HG03378 (cell line): ENCODE results near the gene ZNF662.

Experiments
- ATAC-seq: cut with Tn5 transposase; IDR thresholded peaks from one replicate; pipeline ENCODE4 v1.9.1; 2021; ENCODE audit warnings: mild to moderate bottlenecking, moderate library complexity; ENCODE audit not compliant: unreplicated experiment

Gene ZNF662

DNA sequence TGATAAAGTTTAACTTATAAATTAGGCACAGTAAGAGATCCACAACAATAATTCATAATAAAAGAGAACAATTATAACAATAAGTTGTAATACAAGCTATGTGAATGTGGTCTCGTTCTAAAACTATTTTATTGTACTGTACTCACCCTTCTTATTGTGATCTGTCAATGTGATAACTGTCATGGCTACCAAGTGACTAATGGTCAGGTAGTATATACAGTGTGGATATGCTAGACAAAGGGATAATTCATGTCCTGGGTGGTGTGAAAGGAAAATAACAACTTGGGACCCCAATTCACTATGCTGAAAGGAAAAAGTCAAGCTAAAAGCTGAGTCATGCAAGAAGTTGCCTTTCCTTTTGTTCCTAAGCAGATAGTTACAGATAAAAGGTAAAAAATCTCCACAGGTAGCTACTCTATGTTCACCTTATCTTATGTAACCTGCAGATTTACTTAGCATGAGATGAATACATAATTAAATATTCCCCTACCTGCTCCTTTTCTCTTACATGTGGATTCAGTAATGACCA lies 19.6 kb upstream of the ZNF662 start:
- no peak for ATAC-seq

DNA sequence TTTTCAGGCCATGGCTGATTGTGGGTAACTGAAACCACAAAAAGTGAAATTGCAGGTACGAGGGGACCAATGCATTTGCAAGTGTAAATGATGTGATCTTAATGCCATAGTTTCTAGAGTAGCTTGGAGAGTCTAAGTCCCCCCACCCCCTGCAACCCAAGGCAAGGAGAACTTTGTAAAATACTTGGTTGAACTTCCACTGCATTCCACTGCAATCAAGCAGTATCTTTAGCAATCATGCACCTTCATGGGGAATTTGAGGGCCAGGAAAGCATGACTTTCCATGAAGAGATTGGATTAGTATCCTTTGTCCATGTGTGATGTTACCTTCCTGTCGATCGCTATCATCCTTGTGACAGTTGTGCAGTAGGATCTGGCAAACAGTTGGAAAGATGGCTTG lies 18.9 kb upstream of the ZNF662 start:
- no peak for ATAC-seq

DNA sequence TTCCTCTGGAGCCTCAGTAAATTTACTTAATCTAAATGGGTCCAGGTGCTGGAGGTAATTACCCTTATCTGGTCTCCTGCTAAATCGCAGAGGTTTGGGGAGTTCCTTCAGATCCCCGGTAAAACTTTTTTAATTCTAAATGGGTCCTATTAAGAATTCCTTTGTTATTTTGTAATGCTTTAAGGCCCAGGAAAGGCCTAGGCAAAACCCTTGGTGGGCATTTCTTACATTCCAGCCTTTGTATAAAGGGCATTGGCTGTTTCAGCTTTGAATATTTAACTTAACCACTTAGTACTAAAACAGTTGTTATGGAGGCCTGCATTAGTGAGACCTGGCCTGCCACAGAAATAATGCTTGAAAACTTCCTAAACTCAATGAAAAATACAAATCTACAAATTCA lies 14.9 kb upstream of the ZNF662 start:
- ATAC-seq, result no peak

DNA sequence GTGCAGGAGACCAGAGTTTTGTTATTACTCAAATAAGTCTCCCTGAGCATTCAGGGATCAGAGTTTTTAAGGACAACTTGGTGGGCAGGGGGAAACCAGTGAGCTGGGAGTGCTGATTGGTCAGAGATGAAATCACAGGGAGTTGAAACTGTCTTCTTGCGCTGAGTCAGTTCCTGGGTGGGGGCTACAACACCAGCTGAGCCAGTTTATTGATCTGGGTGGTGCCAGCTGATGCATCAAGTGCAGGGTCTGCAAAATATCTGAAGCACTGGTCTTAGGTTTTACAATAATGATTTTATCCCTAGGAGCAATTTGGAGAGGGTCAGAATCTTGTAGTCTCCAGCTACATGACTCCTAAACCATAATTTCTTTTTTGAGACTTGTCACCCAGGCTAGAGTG lies 13.8 kb upstream of the ZNF662 start:
- ATAC-seq, result no peak

DNA sequence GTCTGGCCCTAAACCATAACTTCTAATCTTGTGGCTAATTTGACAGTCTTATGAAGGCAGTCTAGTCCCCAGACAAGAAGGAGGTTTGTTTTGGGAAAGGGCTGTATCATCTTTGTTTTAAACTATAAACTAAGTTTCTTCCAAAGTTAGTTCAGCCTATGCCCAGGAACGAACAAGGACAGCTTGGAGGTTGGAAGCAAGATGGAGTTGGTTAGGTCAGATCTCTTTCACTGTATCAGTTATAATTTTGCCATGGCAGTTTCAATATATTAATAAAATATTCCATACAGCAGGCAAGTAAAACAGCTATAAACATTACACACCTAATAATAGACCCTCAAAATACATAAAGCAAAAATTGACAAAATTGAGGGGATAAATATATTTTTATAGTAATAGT lies 13.1 kb upstream of the ZNF662 start:
- no peak for ATAC-seq

DNA sequence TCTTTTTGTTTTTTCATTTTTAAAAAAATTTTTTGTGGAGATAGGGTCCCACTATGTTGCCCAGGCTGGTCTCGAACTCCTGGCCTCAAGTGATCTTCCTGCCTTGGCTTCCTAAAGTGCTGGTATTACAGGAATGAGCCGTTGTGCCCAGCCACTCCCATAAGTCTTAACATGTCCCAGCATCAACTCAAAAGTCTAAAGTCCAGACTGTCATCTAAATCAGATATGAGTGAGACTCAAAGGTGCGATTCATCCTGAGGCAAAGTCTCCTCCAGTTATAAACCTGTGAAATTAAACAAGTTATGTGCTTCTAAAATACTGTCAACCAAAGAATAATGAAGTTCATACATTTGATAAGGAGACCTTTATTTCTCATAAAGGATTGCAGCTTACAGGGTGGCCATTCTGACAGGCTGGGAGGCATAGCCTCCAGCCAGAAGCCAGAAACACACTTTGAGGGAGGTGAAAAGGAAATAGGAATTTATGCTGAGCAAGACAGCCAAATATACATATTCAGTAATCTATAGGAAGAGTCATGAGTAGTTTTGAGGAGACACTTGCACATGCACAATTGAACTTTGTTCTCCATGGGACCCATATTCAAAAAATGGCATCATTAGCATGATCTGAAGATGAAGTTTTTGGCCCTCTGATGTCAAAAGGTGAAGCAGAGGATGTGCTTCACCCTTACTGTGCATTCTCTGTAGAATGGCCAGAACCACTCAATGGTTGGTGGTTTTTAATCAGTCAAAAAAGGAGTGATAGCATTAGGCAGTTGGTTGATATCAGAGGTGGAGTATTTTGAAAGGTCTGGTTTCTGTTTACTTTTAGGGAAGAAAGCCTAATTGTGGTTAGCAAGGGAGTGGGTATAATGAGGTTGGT lies 11.0 kb upstream of the ZNF662 start:
- no peak for ATAC-seq

DNA sequence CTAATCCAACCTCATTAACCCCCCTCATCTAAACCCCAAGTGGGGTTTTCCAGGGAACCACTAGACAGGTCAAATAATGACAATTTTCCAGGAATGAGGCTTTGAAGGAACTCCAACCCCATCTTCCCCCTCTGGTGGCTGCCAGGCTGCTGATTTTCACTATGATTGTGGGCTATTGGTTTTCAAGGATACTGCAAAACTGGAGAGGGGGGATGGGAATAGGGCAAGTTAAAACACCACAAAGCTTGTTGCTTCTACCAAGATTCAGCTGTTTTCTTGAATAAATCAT lies 10.4 kb upstream of the ZNF662 start:
- no peak for ATAC-seq

DNA sequence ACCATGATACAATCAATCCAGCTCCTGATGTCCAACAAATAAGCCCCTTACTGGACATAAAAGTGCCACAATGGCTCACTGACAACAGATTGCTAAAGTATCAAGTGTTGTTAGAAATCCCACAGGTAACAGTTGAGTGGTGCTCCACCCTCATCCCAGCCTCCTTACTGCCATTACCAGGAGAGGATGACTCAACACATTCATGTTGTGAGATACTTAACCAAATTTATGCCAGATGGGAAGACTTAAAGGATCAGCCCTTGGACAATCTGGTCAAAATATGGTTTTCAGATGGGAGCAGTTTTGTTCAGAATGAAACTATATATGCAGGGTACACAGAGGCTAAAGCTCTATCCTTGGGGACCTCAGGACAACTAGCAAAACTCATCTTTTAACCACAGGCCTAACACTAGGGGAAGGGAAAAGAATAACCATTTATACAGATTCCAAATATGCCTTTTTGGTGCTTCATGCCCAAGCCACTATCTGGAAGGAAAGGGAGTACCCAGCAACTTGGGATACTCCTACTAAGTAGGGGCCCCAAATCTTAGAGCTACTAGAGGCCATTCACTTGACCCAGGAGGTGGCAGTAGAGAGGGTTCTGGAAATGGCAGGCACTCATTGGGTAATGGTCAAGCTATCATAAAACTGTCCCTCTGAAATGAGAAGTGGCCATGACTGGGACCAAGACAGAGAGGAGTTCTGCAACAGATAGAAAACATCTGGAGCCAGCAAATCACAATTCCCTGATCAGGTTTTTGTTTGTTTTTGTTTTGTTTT lies 6.9 kb upstream of the ZNF662 start:
- ATAC-seq, result no peak

DNA sequence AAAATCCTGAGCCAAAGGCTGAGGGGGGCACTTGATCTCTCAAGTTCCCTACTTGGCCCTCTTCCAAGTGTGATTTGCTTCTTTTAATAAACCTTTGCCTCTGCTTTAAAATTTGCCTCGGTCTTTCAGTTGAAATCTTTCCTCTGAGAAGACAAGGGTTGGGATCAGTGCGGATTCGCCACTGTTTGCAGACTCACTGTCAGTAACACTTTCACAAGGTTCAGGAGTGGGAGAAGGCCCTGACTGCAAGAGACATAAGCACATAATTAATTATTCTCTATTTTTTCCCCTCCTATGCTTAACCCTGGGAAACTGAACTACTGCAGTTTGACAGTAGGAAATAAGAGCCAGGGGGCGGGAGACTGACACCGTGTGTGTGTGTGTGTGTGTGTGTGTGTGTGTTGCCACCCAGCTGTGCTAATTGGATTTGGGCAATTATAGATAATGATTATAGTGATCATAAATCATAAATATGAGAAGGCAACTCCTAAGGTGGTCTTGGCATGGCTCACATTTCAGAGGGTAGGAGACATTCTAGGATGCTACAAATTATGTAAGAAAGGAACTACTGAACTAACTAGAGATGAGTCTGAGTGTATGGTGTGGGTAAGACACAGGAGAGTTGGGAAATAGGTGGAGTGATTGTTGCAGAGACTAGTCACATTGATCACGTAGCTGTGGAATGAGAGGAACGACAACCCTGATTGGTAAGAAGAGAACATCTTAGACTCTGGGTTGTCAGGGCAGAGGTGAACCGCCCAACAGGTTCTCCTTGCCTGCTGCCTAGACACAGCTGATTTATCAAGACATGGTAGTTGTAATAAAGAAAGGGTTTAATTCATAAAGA lies 5.5 kb upstream of the ZNF662 start:
- no peak for ATAC-seq

DNA sequence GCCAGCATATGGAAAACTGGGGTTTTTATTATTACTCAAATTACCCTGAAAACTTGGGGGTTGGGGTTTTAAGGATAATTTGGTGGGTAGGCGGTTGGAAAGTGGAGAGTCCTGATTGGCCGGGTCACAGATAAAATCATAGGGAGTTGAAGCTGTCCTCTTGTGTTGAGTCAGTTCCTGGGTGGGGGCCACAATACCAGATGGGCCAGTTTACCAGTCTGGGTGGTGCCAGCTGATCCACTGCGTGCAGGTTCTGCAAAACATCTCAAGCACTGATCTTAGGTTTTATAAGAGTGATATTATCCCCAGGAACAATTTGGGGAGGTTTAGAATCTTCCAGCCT lies 4.9 kb upstream of the ZNF662 start:
- ATAC-seq, result no peak

DNA sequence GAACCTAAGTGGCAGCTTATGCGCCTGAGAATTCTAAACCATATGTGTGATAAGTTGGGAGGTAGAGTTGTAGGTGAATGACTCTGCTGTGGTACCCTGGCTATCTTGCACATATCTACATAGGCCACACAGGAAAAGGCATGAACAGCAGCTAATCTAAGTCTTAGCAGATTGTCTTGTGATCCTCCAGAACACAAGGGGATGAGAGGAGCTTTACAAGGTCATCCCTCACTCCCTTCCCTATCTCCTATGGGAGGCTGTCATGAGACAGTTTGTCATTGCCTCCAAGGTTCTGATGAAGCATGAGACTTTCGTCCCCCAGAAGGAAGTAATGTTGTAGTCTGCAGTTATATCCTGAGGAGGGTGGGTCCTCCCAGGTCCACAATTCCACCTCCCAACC lies 3.7 kb upstream of the ZNF662 start:
- ATAC-seq, result no peak

DNA sequence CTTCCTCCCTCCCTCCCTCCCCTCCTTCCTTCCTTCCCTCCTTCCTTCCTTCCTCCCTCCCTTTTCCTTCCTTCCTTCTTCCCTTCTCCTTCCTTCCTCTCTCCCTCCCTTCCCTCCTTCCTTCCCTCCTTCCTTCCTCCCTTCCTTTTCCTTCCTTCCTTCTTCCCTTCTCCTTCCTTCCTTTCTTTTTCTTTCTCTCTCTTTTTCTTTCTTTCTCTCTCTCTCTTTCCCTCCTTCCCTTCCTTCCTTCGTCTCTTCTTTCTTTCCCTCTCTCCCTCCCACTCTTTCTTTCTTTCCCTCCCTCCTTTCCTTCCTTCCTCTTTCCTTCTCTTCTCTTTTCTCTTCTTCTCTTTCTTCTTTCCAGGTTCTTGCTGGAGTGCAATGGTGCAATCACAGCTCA lies 1.9 kb upstream of the ZNF662 start:
- ATAC-seq, result no peak

DNA sequence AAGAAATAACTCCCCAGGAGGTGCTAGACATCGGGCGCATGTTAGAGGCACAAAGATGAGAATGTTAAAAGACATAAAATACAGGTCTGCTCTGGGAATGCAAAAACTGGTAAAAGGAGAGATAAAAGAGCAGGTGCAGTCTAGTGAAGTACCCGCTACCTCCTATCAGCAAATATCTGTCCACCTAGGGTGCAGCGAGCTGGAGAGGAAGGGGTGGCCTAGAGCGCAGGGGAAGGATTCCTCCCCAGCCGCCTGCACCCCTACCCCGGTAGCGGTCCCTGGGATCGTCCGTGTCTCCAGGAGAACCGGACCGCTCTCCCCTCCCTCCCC lies 237 bp upstream of the ZNF662 start:
- no peak for ATAC-seq

DNA sequence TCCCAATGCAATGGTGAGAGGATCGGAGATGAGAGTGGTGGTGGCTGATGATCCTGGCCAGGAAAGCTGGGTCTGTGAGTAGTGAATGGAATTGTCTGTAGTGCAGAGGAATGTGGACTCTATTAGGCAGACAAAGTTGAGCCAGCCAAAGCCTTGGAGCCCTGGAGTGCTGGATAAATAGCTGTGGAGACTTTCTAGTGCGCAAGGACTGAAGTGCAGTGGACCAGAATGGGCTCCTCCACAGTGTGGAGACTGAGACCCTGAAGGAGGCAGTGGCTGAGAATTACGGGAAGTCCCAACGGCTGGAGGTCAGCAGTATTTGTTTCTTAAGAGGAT lies 874 bp downstream of the ZNF662 start:
- ATAC-seq, result no peak

DNA sequence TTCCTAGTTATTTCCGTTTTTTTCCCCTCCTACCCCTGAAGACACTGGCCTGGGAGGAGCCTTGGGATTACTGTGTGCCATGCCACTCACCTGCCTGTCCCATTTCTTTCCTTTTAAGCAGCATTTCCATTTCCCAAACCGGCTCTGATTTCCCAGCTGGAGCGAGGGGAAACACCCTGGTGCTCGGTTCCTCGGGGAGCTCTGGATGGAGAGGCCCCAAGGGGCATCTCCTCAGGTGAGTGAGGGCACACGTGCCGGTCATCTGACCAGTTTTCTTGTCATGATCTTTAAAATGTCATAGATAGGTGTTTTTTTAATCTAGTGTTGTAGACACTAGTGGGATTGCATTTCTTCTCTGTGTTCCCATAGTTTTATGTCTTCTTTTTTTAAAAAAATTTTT lies 2.7 kb downstream of the ZNF662 start:
- no peak for ATAC-seq

DNA sequence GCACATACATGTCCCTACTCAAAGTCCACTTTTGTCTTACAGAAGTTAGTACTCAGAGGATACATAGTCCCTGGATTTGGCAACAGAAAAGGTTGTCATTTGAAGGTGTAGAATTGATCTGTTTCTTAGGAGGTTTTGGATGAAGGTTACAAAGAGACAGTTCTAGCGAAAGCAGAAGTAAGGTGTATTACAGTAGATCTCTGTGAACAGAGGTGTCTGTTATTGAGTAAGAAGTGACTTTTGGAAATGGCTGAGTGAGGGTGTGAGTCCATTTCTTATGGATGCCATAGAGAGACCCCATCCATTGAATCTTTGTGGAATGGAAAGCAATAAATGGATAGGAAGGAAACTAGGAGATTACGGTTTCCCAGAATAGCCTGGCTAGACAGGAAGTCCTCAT lies 5.6 kb downstream of the ZNF662 start:
- ATAC-seq, result no peak

DNA sequence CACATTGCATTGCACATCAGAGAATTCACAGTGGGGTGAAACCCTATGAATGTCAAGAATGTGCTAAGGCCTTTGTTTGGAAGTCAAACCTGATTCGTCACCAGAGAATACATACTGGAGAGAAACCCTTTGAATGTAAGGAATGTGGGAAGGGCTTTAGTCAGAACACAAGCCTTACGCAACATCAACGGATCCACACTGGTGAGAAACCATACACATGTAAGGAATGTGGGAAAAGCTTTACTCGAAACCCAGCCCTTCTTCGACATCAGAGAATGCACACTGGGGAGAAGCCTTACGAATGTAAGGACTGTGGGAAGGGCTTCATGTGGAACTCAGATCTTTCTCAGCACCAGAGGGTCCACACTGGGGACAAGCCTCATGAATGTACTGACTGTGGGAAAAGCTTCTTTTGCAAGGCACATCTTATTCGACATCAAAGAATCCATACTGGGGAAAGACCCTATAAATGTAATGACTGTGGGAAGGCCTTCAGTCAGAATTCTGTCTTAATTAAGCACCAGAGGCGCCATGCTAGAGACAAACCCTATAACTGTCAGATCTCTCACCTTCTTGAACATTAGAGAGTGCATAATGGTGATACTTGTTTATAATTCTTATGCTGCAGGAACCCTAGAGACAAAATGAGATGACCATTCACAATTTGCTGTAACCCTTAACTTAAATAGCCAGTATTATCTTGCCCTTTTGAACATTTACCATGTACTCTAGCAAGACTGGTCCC lies 9.0 kb downstream of the ZNF662 start:
- no peak for ATAC-seq

DNA sequence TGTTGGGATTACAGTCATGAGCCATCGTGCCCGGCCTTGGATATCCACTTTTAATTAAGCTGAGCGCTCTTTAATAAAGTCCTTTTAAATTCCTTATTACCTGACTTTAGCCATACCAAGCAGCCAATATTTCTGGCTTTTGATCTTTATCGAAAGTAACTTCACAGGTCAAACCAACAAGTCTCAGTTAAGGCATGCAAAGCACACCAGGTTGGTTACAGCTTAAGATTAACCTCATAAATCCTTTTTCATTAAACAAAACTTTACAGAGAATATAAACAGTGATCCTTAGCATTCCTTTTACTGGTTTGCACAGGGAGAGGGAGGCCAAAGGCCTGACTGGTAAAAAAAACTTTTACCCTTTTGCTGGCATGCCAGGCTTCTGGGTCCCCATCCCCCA lies 17.7 kb downstream of the ZNF662 start:
- ATAC-seq, result no peak

DNA sequence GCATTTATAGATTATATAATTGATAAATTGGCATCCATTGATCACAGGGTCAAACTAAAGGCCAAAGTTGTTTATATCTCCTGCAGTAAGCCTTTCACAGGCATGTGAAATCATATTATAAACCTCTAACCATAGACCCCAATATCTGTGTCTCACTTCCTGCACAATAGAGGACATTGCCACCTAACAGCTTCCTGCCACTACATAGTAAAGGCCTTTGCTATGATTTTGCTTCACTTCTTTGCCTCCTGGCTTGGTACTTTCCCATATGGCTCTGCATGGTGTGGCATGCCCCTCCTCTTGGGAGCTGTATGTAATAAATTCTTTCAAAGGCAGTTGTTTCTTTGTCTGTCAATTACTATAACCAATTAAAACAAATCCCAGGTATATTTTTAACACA lies 20.4 kb downstream of the ZNF662 start:
- ATAC-seq, result no peak

DNA sequence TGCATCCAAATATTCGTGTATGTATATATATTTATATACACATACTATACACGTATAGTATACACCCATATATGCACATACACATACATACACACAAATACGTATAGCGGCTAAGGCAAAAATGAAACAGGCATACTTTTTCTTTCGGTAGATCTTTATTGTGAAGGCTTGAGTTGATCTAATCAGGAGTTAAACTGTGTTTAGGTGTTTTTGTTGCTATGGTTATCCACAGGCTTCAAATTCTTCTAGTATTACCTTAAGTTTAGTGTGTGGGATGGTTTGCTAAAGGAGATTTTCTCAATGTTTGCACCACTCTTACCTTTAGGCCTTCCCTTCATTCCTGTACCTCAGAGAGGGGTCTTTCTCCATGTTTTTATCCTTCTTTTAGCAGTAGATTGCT lies 28.2 kb downstream of the ZNF662 start:
- no peak for ATAC-seq

DNA sequence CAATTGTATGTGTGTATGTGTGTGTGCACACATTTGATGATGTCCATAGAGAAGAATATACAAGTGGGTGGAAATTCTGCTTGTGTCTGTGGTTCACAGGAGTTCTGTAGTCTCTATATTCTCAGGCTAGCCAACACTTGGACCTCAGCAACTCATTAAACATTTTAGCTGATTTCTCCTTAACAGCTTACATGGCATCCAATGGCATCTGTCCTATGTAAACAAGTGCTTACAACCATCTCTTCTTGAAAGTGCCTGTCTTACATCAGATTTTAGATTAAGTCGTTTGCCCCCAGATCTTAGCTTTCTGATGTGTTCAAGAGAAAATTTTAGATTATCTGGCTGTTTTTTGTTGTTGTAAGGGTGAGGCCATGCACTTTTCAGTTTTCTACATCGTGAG lies 29.0 kb downstream of the ZNF662 start:
- no peak for ATAC-seq
